ENCODE data around the gene ABLIM2. TPM values are rescaled to one million over a fixed set of nuclear protein-coding genes. Genes with fewer than 3 reads are reported as not detected.

ABLIM2 gene
- total and polyA plus RNA-seq, 2 of the 13 experiments (the other 11 are each of a cell fraction or from before 2014, with no cell fraction given) = 0.20 to 0.37 TPM

DNA sequence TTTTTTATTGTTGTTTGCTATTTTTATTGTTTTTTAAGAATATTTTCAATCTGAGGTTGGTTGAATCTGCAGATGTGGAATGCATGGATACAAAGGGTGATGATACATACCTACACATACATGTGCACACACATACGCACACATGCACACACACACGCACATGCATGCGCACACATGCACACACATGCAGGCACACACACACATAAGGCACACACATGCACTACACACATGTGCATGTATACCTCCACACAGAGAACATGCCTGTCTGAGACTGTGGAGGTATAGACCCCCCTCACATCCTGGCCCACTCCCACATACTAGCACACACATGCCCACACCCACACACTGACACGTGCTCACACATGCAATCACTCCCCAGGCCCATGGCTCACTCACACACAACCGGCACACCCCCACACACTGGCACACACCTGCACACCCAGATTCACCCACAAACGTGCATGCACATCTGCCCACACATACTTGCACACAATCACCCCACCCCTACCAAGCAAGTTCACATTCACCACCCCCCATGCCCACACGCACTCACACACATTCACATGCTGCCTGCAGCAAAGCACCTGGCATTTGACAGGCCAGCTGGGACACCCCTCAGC lies 121.4 kb downstream of the ABLIM2 start:
- CTCF ChIA-PET (ENCODE audit: low intra/inter-chr PET ratio, low total read pairs) = no interaction called here
- no TSS peak for BruUV-seq (replicated peaks)
- H3K36me3 ChIP-seq (replicated peaks in 1 of 2; ENCODE audit: control insufficient read depth in 1 of 2, insufficient read depth in 2 of 2, low read length in 2 of 2) = no peaks in the 10 kb centered on the region
- no peak for DNase-seq (ENCODE audit: low spot score)
- ATAC-seq = no peak
- POLR2A ChIA-PET = no interaction called here
- in situ Hi-C loops (cut with HindIII; ENCODE audit: extremely low pct_ligation_motif_present, low pct_unique_long_range_greater_than_20kb) (no loop called here), intact Hi-C loops (cut with micrococcal nuclease; ENCODE audit: unreplicated experiment) (no loop called here)
- 52% methylated on average over 7 of the region's 7 CpGs for WGBS (ENCODE audit: low lambda C conversion rate)
- H3K79me2 ChIP-seq (ENCODE audit: insufficient read depth, low read length) = no peaks in the 10 kb centered on the region
- H3K4me3 ChIP-seq (replicated peaks in 1 of 3; ENCODE audit: insufficient read depth in 1 of 3, low read depth in 2 of 3, low read length in 3 of 3) = no peak overlapping the region
- no peak overlapping the region for H2AFZ ChIP-seq (ENCODE audit: low read length)
- FAIRE-seq = no peak
- no peaks in the 10 kb centered on the region for H4K20me1 ChIP-seq (ENCODE audit: insufficient read depth, low read length)
- no peak overlapping the region for H3K27ac ChIP-seq (ENCODE audit: extremely low read length, insufficient read depth, low read length)
- peaks cover 6 to 22% of the 10 kb centered on the region in 2 experiments; a peak in 3 of 5 replicates for H3K27me3 ChIP-seq (ENCODE audit: control insufficient read depth in 1 of 2, insufficient read depth in 2 of 2, low read length in 2 of 2)
- no peaks in the 10 kb centered on the region for H3K9me3 ChIP-seq (ENCODE audit: low read length)
- no peak overlapping the region for H3K9ac ChIP-seq (ENCODE audit: insufficient read depth, low read depth, low read length)
- H3K4me1 ChIP-seq (ENCODE audit: insufficient read depth, low read length) = peaks cover 33% of the 10 kb centered on the region
- H3K4me2 ChIP-seq (ENCODE audit: low read depth, low read length) = no peak overlapping the region
- TF ChIP-seq, protein P1, sequence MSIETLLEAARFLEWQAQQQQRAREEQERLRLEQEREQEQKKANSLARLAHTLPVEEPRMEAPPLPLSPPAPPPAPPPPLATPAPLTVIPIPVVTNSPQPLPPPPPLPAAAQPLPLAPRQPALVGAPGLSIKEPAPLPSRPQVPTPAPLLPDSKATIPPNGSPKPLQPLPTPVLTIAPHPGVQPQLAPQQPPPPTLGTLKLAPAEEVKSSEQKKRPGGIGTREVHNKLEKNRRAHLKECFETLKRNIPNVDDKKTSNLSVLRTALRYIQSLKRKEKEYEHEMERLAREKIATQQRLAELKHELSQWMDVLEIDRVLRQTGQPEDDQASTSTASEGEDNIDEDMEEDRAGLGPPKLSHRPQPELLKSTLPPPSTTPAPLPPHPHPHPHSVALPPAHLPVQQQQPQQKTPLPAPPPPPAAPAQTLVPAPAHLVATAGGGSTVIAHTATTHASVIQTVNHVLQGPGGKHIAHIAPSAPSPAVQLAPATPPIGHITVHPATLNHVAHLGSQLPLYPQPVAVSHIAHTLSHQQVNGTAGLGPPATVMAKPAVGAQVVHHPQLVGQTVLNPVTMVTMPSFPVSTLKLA (IDR thresholded peaks at IDR 0.05) = peak; percentile 89
- TF ChIP-seq, protein P2, sequence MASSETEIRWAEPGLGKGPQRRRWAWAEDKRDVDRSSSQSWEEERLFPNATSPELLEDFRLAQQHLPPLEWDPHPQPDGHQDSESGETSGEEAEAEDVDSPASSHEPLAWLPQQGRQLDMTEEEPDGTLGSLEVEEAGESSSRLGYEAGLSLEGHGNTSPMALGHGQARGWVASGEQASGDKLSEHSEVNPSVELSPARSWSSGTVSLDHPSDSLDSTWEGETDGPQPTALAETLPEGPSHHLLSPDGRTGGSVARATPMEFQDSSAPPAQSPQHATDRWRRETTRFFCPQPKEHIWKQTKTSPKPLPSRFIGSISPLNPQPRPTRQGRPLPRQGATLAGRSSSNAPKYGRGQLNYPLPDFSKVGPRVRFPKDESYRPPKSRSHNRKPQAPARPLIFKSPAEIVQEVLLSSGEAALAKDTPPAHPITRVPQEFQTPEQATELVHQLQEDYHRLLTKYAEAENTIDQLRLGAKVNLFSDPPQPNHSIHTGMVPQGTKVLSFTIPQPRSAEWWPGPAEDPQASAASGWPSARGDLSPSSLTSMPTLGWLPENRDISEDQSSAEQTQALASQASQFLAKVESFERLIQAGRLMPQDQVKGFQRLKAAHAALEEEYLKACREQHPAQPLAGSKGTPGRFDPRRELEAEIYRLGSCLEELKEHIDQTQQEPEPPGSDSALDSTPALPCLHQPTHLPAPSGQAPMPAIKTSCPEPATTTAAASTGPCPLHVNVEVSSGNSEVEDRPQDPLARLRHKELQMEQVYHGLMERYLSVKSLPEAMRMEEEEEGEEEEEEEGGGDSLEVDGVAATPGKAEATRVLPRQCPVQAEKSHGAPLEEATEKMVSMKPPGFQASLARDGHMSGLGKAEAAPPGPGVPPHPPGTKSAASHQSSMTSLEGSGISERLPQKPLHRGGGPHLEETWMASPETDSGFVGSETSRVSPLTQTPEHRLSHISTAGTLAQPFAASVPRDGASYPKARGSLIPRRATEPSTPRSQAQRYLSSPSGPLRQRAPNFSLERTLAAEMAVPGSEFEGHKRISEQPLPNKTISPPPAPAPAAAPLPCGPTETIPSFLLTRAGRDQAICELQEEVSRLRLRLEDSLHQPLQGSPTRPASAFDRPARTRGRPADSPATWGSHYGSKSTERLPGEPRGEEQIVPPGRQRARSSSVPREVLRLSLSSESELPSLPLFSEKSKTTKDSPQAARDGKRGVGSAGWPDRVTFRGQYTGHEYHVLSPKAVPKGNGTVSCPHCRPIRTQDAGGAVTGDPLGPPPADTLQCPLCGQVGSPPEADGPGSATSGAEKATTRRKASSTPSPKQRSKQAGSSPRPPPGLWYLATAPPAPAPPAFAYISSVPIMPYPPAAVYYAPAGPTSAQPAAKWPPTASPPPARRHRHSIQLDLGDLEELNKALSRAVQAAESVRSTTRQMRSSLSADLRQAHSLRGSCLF (CRISPR knock-in tag; IDR thresholded peaks at IDR 0.05; ENCODE audit: borderline replicate concordance) = no peak

Data from HepG2 (cell line).